B cell (primary cell): Measurements from ENCODE around the gene SARNP. TPM values are rescaled to one million over a fixed set of nuclear protein-coding genes. Genes with fewer than 3 reads are reported as not detected.

Experiments used
- ATAC-seq: fragments of 200-7000 bp; cut with Tn5 transposase; one replicate; pipeline ENCODE4 v1.10.0; 2021; ENCODE audit warnings: low read depth, mild to moderate bottlenecking, moderate number of reproducible peaks, moderate library complexity
- CTCF ChIA-PET: fragments of 350-600 bp; sonication (Branson Sonifier 250); formaldehyde crosslinking; loops from one replicate; lab custom pipeline; 2021; ENCODE audit warnings: antibody characterized with exemption, inconsistent platforms; lab: Charles Lee
- POLR2A ChIA-PET: fragments of 350-600 bp; sonication (Branson Sonifier 250); formaldehyde crosslinking; loops from one replicate; lab custom pipeline; 2021; ENCODE audit warnings: antibody characterized with exemption; lab: Charles Lee
- DNase-seq: peaks from one replicate; pipeline ENCODE4 v3.0.0; 2013
- H2AFZ ChIP-seq: 2 replicates; pipeline ENCODE4 v1.6.1; 2012; ENCODE audit warnings: mild to moderate bottlenecking, low read depth, low read length; ENCODE audit not compliant: insufficient read depth, poor library complexity, severe bottlenecking
- H3K27ac ChIP-seq, 2 donors: 1 replicate in 1 of 2; 2 replicates in 1 of 2; pipeline ENCODE4 v1.5.1; 2012 to 2013; ENCODE audit warnings: low read length in 2 of 2, mild to moderate bottlenecking in 2 of 2, moderate library complexity in 1 of 2
- H3K27me3 ChIP-seq, 4 experiments: fragments of 200-600 bp in 1 of 4; sonication (generic) in 1 of 4; replicated peaks in 1 of 4; 1 replicate in 2 of 4; 2 replicates in 2 of 4; pipeline versions ENCODE4 v1.6.1 to v1.7.0; 2013 to 2016; ENCODE audit warnings: low read length in 3 of 4, mild to moderate bottlenecking in 2 of 4, mixed read lengths in 1 of 4, moderate library complexity in 1 of 4; ENCODE audit not compliant: insufficient read depth in 4 of 4, control insufficient read depth in 3 of 4; ENCODE audit errors: control extremely low read depth in 1 of 4
- H3K36me3 ChIP-seq, 2 experiments: replicated peaks in 1 of 2; 1 replicate in 1 of 2; 2 replicates in 1 of 2; pipeline versions ENCODE4 v1.6.1 to v1.7.1; 2013; ENCODE audit warnings: low read length in 1 of 2; ENCODE audit not compliant: insufficient read depth in 2 of 2, control insufficient read depth in 1 of 2; ENCODE audit errors: control extremely low read depth in 1 of 2, extremely low read depth in 1 of 2
- H3K4me1 ChIP-seq, 2 donors: fragments of 200-600 bp in 1 of 2; sonication (generic) in 1 of 2; 1 replicate in 1 of 2; 2 replicates in 1 of 2; pipeline versions ENCODE4 v1.5.1 to v1.6.1; 2013 to 2017; ENCODE audit warnings: low read length in 2 of 2; ENCODE audit not compliant: control insufficient read depth in 2 of 2, insufficient read depth in 2 of 2
- H3K4me2 ChIP-seq: replicated peaks from 2 replicates; pipeline ENCODE3; 2012; ENCODE audit warnings: mild to moderate bottlenecking, low read depth, low read length; ENCODE audit not compliant: poor library complexity, severe bottlenecking
- H3K4me3 ChIP-seq, 5 experiments: fragments of 200-600 bp in 1 of 5; sonication (generic) in 1 of 5; 1 replicate in 3 of 5; 2 replicates in 2 of 5; pipeline versions ENCODE4 v1.5.1 to v1.7.0; 2011 to 2016; ENCODE audit warnings: low read length in 4 of 5, mild to moderate bottlenecking in 4 of 5, low read depth in 2 of 5, control low read depth in 1 of 5, moderate library complexity in 1 of 5; ENCODE audit not compliant: insufficient read depth in 1 of 5; ENCODE audit errors: control extremely low read depth in 1 of 5, extremely low read depth in 1 of 5
- H3K79me2 ChIP-seq: fragments of 200-600 bp; sonication (generic); one replicate; pipeline ENCODE4 v1.6.0; 2016; ENCODE audit warnings: low read length; ENCODE audit not compliant: control insufficient read depth, insufficient read depth
- H3K9ac ChIP-seq: fragments of 200-600 bp; sonication (generic); 2 replicates; pipeline ENCODE4 v1.6.1; 2017; ENCODE audit warnings: mild to moderate bottlenecking, low read length, moderate library complexity
- H3K9me3 ChIP-seq, 3 donors: one replicate each; pipeline versions ENCODE4 v1.6.1 to v1.7.1; 2013; ENCODE audit warnings: low read length in 2 of 3; ENCODE audit not compliant: control insufficient read depth in 2 of 3, insufficient read depth in 1 of 3; ENCODE audit errors: control extremely low read depth in 1 of 3
- H4K20me1 ChIP-seq: 2 replicates; pipeline ENCODE4 v1.6.0; 2012; ENCODE audit warnings: mild to moderate bottlenecking, low read length; ENCODE audit not compliant: insufficient read depth, control insufficient read depth, poor library complexity, severe bottlenecking
- H3K27ac Mint-ChIP-seq: one replicate; pipeline ENCODE4 v1.8.0; 2021; ENCODE audit warnings: mixed read lengths
- H3K27me3 Mint-ChIP-seq: one replicate; pipeline ENCODE4 v1.8.0; 2021; ENCODE audit warnings: mixed read lengths
- H3K4me1 Mint-ChIP-seq: one replicate; pipeline ENCODE4 v1.8.0; 2021; ENCODE audit warnings: mixed read lengths
- H3K4me3 Mint-ChIP-seq: one replicate; pipeline ENCODE4 v1.8.0; 2021; ENCODE audit warnings: mixed read lengths
- H3K9me3 Mint-ChIP-seq: one replicate; pipeline ENCODE4 v1.8.0; 2022; ENCODE audit warnings: mixed read lengths; ENCODE audit not compliant: insufficient read depth
- EZH2 ChIP-seq: IDR thresholded peaks from 2 replicates; pipeline ENCODE4 v1.6.1; 2012; ENCODE audit warnings: borderline replicate concordance, low read depth, mild to moderate bottlenecking, moderate library complexity, low read length; ENCODE audit not compliant: insufficient read depth, poor library complexity, severe bottlenecking
- WGBS: methylation state at CpG from one replicate; pipeline ENCODE4 v1.1.5; 2013; ENCODE audit warnings: missing lambda C conversion rate; ENCODE audit not compliant: insufficient coverage; 5-methylcytosine and 5-hydroxymethylcytosine counted together
- intact Hi-C: fragments of 100-400 bp; cut with micrococcal nuclease; formaldehyde crosslinking; loops from one replicate; pipeline ENCODE4 v1.10.0; 2022
- polyA plus RNA-seq: library from polyadenylated mRNA; depleted of rRNA; stranded (reverse); fragments of >200 nt; gene quantifications from 2 replicates; pipeline ENCODE4 v1.2.3, GENCODE V29; 2012
- total RNA-seq, 2 donors: library from RNA; stranded (reverse); fragments of 120-200 nt in 1 of 2; gene quantifications; 1 replicate in 1 of 2; 2 replicates in 1 of 2; pipeline versions ENCODE4 v1.2.3 to v1.2.4, GENCODE V29; 2013 to 2022
- TF ChIP-seq, protein P1 (sequence below): fragments of 200-600 bp; IDR thresholded peaks from one replicate; pipeline ENCODE4 v1.8.0; 2022; ENCODE audit warnings: antibody characterized with exemption, mild to moderate bottlenecking

The SARNP gene
- total and polyA plus RNA-seq, 2 donors (not counting 1 experiment from before 2014, with no cell fraction given), result 22.6 to 46.4 TPM

DNA sequence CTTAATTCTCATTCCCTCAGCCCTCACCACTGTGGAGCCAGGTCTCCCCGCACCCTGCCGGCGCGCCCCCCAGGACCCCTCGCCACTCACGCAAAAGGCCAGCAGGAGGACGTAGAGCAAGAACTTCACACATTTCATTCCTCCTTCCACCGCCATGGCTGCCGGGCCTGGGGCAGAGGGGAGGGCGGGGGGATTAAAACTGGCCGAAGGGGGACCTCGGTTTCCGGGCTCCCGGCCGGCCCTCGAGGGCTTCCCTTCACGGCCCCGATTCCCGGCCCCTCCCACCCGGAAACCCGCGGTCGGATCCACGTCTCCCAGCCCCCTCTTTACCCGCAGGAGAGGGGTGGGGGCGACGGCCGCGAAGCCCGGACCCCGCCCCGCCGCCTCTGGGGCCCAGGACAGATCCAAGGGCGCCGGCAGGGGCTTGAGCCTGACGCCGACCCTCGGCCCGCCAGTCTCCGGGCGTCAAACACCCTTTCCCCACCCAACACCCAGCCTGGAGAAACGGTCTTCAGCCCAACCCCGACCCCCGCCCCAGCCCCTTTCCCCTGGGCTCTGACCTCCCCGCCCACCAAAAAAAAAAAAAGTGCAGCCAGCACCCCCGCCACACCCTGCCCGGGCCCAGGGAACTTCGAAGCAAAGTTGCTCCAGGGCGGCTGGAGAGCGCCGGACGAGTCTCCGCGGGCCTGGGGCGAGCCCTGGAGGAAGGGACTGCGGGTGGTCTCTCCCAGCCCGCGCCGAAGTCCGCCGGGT is 89.2 kb downstream of the SARNP start:
- Histone ChIP-seq H3K4me3 (peak overlapping the region in 4 of 5 experiments; percentile 69 to 91 (median 78)), H3K27me3 (no peaks in the 10 kb centered on the region), H4K20me1 (no peaks in the 10 kb centered on the region), H3K9ac (peak overlapping the region; percentile 90), H3K4me1 (peaks cover 21 to 36% of the 10 kb centered on the region in 2 donors), H3K27ac (peak overlapping the region; percentile 34 to 80), H3K9me3 (no peaks in the 10 kb centered on the region), H3K36me3 (peaks cover 0 to 17% of the 10 kb centered on the region in 2 experiments), H2AFZ (peak overlapping the region; percentile 87), H3K4me2 (peak overlapping the region; percentile 100), H3K79me2 (no peaks in the 10 kb centered on the region)
- under 1% methylated on average over 50 of the region's 61 CpGs for WGBS
- Mint-ChIP-seq H3K4me1 (peaks cover 44% of the 10 kb centered on the region), H3K4me3 (peak overlapping the region; percentile 88), H3K9me3 (no peaks in the 10 kb centered on the region), H3K27ac (peak overlapping the region; percentile 81), H3K27me3 (no peaks in the 10 kb centered on the region)
- peak; percentile 6 for ATAC-seq
- ChIA-PET POLR2A (interaction anchor here (0.6 to 2.0 kb wide), 3 partner anchors 10 to 101 kb away, joined by 3 to 18 read pairs (median 6); partner anchors contain the start of genes BLOC1S1 and DNAJC14), CTCF (interaction anchor here (0.6 to 4.4 kb wide), 10 partner anchors 8 to 1330 kb away, joined by 3 to 41 read pairs (median 9); partner anchors contain the start of genes BLOC1S1, ORMDL2, RDH5 and SARNP)
- no peak for DNase-seq
- TF ChIP-seq, protein P1, sequence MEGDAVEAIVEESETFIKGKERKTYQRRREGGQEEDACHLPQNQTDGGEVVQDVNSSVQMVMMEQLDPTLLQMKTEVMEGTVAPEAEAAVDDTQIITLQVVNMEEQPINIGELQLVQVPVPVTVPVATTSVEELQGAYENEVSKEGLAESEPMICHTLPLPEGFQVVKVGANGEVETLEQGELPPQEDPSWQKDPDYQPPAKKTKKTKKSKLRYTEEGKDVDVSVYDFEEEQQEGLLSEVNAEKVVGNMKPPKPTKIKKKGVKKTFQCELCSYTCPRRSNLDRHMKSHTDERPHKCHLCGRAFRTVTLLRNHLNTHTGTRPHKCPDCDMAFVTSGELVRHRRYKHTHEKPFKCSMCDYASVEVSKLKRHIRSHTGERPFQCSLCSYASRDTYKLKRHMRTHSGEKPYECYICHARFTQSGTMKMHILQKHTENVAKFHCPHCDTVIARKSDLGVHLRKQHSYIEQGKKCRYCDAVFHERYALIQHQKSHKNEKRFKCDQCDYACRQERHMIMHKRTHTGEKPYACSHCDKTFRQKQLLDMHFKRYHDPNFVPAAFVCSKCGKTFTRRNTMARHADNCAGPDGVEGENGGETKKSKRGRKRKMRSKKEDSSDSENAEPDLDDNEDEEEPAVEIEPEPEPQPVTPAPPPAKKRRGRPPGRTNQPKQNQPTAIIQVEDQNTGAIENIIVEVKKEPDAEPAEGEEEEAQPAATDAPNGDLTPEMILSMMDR, result no peak
- TF ChIP-seq EZH2, result no peak
- intact Hi-C loops, result no loop called here
